ENCODE data around the gene CCDC14. TPM values are rescaled to one million over a fixed set of nuclear protein-coding genes. Genes with fewer than 3 reads are reported as not detected.
"Not testable (repeated sequence)": the region's sequence is repeated elsewhere in the genome, so short reads cannot be mapped to it uniquely, and the experiment has no call there.

CCDC14 gene
- total and polyA plus RNA-seq, 11 donors = 4.5 to 12.7 (median 7.2) TPM

DNA sequence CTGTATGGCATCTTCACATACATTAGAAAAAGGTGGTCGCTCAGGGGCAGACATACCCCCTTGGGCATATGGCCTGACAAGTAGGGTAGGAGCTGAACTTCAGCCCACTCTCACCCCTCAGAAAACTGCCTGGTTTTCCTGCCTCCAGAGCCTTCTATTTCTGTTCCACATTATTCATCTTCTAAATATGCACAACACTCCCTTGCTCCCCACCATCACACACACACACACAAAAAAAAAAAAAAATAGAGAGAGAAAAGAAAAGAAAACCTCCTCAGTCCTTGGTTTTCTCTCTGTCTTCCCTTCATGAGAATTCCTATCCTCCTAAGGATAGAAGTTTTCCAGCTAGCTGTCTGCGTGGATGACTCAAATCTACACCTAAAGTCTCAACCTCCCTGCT lies 36.5 kb upstream of the CCDC14 start:
- H3K36me3 ChIP-seq = no peaks in the 10 kb centered on the region
- intact Hi-C loops (cut with DNase I) = no loop called here
- TF ChIP-seq CTCF (IDR thresholded peaks at IDR 0.05) = no peak
- TF ChIP-seq POLR2A (IDR thresholded peaks at IDR 0.05) = no peak
- peaks cover 0 to 3% (median 0%) of the 10 kb centered on the region in 12 donors for H3K4me1 ChIP-seq
- no peak for DNase-seq
- ATAC-seq = no peak
- WGBS, 4 donors = 80 to 90% (median 84%) methylated on average over 2 of the region's 2 CpGs
- H3K9me3 ChIP-seq = peaks cover 0 to 10% (median 2%) of the 10 kb centered on the region in 12 donors
- no peaks in the 10 kb centered on the region for H3K27me3 ChIP-seq
- no peak overlapping the region for H3K27ac ChIP-seq
- H3K4me3 ChIP-seq = no peak overlapping the region

DNA sequence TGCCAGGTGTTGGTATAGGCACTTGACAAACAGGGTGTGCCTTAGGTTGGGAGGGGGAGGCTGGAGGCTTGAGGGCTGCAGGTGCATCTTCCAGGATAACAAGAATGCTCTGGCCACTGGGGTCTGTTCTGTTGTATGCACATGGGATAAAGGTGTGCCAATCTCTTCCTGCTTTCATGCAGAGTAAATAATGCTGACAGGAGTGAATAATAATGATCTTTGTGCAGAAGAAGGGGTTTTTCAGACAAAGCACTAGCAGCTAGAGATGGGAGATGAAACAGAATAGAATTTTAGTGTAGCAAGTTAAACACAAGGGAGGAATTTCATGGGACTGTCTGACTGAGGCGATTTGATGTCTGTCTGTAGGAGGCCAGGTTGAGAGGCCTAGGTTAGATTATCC lies 32.8 kb upstream of the CCDC14 start:
- H3K27me3 ChIP-seq = peaks cover 0 to 14% (median 0%) of the 10 kb centered on the region in 9 donors
- no peaks in the 10 kb centered on the region for H3K36me3 ChIP-seq
- WGBS, 4 donors = 69 to 84% (median 76%) methylated on average over 1 of the region's 1 CpG
- H3K4me1 ChIP-seq = no peaks in the 10 kb centered on the region
- ATAC-seq (no peak), DNase-seq (no peak)
- TF ChIP-seq POLR2A (IDR thresholded peaks at IDR 0.05) = no peak
- TF ChIP-seq CTCF (IDR thresholded peaks at IDR 0.05) = no peak
- H3K4me3 ChIP-seq = no peak overlapping the region
- peaks cover 0 to 10% (median 2%) of the 10 kb centered on the region in 12 donors for H3K9me3 ChIP-seq
- intact Hi-C loops (cut with DNase I) = no loop called here
- no peak overlapping the region for H3K27ac ChIP-seq

DNA sequence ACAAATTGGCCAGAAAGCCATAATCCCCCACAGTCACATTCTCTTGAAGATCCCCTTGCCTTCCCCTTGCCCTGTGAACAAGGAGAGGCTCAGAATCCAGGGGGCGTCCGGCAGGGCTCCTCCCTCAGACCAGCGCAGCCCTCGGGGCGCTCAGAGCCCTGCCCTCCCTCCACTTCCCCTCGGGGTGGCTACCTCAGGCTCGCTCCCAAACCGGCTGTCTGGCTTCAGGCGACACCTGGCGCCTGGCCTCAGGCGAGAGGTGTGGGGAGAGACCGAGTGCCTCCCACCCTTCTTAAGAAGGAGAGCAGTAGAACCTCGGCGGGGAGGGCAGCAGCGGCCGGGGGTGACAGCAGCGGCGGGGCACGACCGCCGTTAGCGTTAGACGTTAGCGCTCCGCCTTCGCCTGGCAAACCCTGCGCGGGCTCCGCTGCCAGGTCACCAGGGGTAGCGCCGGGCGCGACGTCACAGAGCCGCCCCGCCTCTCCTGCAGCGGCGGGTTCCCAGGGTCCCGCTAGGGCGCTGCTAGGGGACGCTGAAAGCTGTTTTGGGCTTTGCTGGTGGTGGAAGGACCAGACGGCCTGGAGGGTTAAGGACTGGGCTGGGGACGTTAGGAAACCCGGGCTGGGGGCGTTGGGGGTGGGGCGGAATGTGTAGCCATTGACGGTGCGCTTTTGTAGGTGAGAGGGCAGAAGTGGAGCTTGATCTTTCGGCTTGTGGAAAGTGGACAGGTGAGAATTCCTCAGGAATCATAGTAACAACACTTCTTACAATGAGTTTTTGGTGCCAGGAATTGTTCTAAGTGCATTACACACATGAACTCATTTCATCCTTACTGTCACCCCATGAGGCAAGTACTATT lies 30.9 kb upstream of the CCDC14 start, which contains the start of gene ROPN1:
ROPN1 (minus strand) TSS at position 395 of the 859 bp plus-strand sequence. CDS start 11,643 bp downstream, outside the sequence.
- H3K4me1 ChIP-seq; DNase-seq; intact Hi-C loops (cut with DNase I); H3K27ac ChIP-seq; H3K36me3 ChIP-seq; H3K9me3 ChIP-seq: not testable (repeated sequence)
- WGBS, 4 donors = 3 to 13% (median 4%) methylated on average over 3 to 7 of the region's 49 CpGs
- peak within 1 kb of the TSS in 4 of 12 donors; percentile 25 to 38 (median 26) for H3K4me3 ChIP-seq
- peaks cover 0 to 15% (median 0%) of the 10 kb centered on the region in 9 donors for H3K27me3 ChIP-seq
- ATAC-seq = peak; percentile 51 to 93 (median 92)

DNA sequence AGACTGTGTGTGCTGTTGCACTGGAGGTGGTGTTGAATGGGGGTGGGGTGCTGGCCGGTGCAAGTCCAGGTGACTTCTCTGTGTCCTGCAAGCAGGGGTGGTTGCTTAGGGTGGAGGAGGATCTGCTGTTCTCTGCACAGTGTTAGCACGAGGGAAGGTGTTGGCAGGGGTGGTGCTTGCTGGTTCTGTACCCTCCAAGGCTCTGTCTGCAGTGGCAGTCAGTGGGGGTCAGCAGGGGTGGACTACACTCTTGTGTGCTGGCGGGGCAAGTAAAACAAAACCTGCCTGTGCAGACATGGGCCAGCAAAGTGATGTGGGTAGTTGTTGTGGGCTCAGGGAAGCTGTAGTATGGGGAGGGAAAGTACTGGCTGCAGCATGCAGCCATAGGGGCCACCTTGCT lies 25.4 kb upstream of the CCDC14 start:
- H3K4me1 ChIP-seq = peaks cover 0 to 6% (median 0%) of the 10 kb centered on the region in 12 donors
- 74 to 88% (median 75%) methylated on average over 3 of the region's 3 CpGs for WGBS, 4 donors
- peaks cover 0 to 29% (median 3%) of the 10 kb centered on the region in 9 donors for H3K27me3 ChIP-seq
- H3K9me3 ChIP-seq = no peaks in the 10 kb centered on the region
- peak in 1 of 4 donors; percentile 47 for ATAC-seq
- H3K36me3 ChIP-seq = no peaks in the 10 kb centered on the region
- intact Hi-C loops (cut with DNase I) = no loop called here
- no peak overlapping the region for H3K27ac ChIP-seq
- DNase-seq = no peak
- H3K4me3 ChIP-seq = no peak overlapping the region
- no peak for TF ChIP-seq POLR2A (IDR thresholded peaks at IDR 0.05)
- TF ChIP-seq CTCF (IDR thresholded peaks at IDR 0.05) = no peak

Measured in heart left ventricle (tissue), 16 donors.